IPS-15b (cell line): ENCODE results near the gene AP1G2.
"Not testable (repeated sequence)": the region's sequence is repeated elsewhere in the genome, so short reads cannot be mapped to it uniquely, and the experiment has no call there.

Source experiments
- H3K27me3 ChIP-seq: one replicate; pipeline ENCODE4 v1.6.1; 2013; ENCODE audit warnings: low read length; ENCODE audit not compliant: control insufficient read depth, insufficient read depth
- H3K36me3 ChIP-seq: one replicate; pipeline ENCODE4 v1.6.1; 2013; ENCODE audit warnings: low read length; ENCODE audit not compliant: control insufficient read depth, insufficient read depth
- H3K4me1 ChIP-seq: one replicate; pipeline ENCODE4 v1.6.1; 2013; ENCODE audit warnings: mild to moderate bottlenecking, low read length; ENCODE audit not compliant: control insufficient read depth, insufficient read depth
- H3K4me3 ChIP-seq: one replicate; pipeline ENCODE4 v1.5.1; 2013; ENCODE audit warnings: low read depth, low read length
- H3K9ac ChIP-seq: one replicate; pipeline ENCODE4 v1.6.1; 2013; ENCODE audit warnings: low read depth, mild to moderate bottlenecking, low read length
- H3K9me3 ChIP-seq: one replicate; pipeline ENCODE4 v1.6.1; 2013; ENCODE audit warnings: mild to moderate bottlenecking, low read length; ENCODE audit not compliant: control insufficient read depth, insufficient read depth

Gene AP1G2

GRCh38 chr14:23608454-23608853 lies 40.9 kb upstream of the AP1G2 start:
- H3K27me3 ChIP-seq = peaks cover 2% of the 10 kb centered on the region
- no peak overlapping the region for H3K4me3 ChIP-seq
- H3K4me1 ChIP-seq = no peaks in the 10 kb centered on the region
- no peaks in the 10 kb centered on the region for H3K36me3 ChIP-seq
- no peak overlapping the region for H3K9ac ChIP-seq
- no peaks in the 10 kb centered on the region for H3K9me3 ChIP-seq

- Histone ChIP-seq H3K9me3 (no peaks in the 10 kb centered on the region), H3K4me1 (no peaks in the 10 kb centered on the region), H3K4me3 (no peak overlapping the region), H3K36me3 (no peaks in the 10 kb centered on the region), H3K9ac (no peak overlapping the region), H3K27me3 (no peaks in the 10 kb centered on the region)
Observed at GRCh38 chr14:23605931-23606585, 38.5 kb upstream of the AP1G2 start.

- Histone ChIP-seq H3K4me1 (no peaks in the 10 kb centered on the region), H3K36me3 (no peaks in the 10 kb centered on the region), H3K27me3 (no peaks in the 10 kb centered on the region), H3K9me3 (no peaks in the 10 kb centered on the region), H3K4me3 (no peak overlapping the region), H3K9ac (no peak overlapping the region)
Observed at GRCh38 chr14:23604675-23605170, 37.1 kb upstream of the AP1G2 start.

- Histone ChIP-seq H3K9me3 (no peaks in the 10 kb centered on the region), H3K4me3 (no peak overlapping the region), H3K36me3 (no peaks in the 10 kb centered on the region), H3K9ac (no peak overlapping the region), H3K27me3 (no peaks in the 10 kb centered on the region), H3K4me1 (no peaks in the 10 kb centered on the region)
Observed at GRCh38 chr14:23604148-23604547, 36.6 kb upstream of the AP1G2 start.

GRCh38 chr14:23603103-23603502 lies 35.5 kb upstream of the AP1G2 start:
- no peaks in the 10 kb centered on the region for H3K4me1 ChIP-seq
- H3K36me3 ChIP-seq = no peaks in the 10 kb centered on the region
- no peaks in the 10 kb centered on the region for H3K9me3 ChIP-seq
- H3K4me3 ChIP-seq = no peak overlapping the region
- H3K27me3 ChIP-seq = no peaks in the 10 kb centered on the region
- H3K9ac ChIP-seq = no peak overlapping the region

- no peaks in the 10 kb centered on the region for H3K36me3 ChIP-seq
- no peaks in the 10 kb centered on the region for H3K27me3 ChIP-seq
- H3K4me1 ChIP-seq = no peaks in the 10 kb centered on the region
- H3K9me3 ChIP-seq = no peaks in the 10 kb centered on the region
- no peak overlapping the region for H3K4me3 ChIP-seq
- H3K9ac ChIP-seq = no peak overlapping the region
Observed at GRCh38 chr14:23602181-23603095, 34.8 kb upstream of the AP1G2 start.

GRCh38 chr14:23601845-23602180 lies 34.2 kb upstream of the AP1G2 start:
- Histone ChIP-seq H3K36me3 (no peaks in the 10 kb centered on the region), H3K9ac (no peak overlapping the region), H3K4me1 (no peaks in the 10 kb centered on the region)

GRCh38 chr14:23601424-23601823 lies 33.8 kb upstream of the AP1G2 start:
- Histone ChIP-seq H3K4me1 (no peaks in the 10 kb centered on the region), H3K27me3 (no peaks in the 10 kb centered on the region), H3K4me3 (no peak overlapping the region), H3K9me3 (no peaks in the 10 kb centered on the region), H3K9ac (no peak overlapping the region), H3K36me3 (no peaks in the 10 kb centered on the region)

More at GRCh38 chr14:23601845-23602180, 34.2 kb upstream of the AP1G2 start:
- Histone ChIP-seq H3K9me3 (no peaks in the 10 kb centered on the region), H3K27me3 (no peaks in the 10 kb centered on the region), H3K4me3 (no peak overlapping the region)

GRCh38 chr14:23600806-23601205 lies 33.2 kb upstream of the AP1G2 start:
- Histone ChIP-seq H3K9ac (no peak overlapping the region), H3K36me3 (no peaks in the 10 kb centered on the region), H3K4me1 (no peaks in the 10 kb centered on the region), H3K9me3 (no peaks in the 10 kb centered on the region), H3K4me3 (no peak overlapping the region), H3K27me3 (no peaks in the 10 kb centered on the region)

GRCh38 chr14:23600322-23600707 lies 32.7 kb upstream of the AP1G2 start:
- H3K4me3 ChIP-seq = no peak overlapping the region
- H3K27me3 ChIP-seq = no peaks in the 10 kb centered on the region
- H3K9me3 ChIP-seq = no peaks in the 10 kb centered on the region
- no peaks in the 10 kb centered on the region for H3K36me3 ChIP-seq
- no peaks in the 10 kb centered on the region for H3K4me1 ChIP-seq
- H3K9ac ChIP-seq = no peak overlapping the region

- H3K9ac ChIP-seq, H3K36me3 ChIP-seq, H3K4me3 ChIP-seq, H3K27me3 ChIP-seq, H3K9me3 ChIP-seq, H3K4me1 ChIP-seq: not testable (repeated sequence)
Observed at GRCh38 chr14:23594191-23594590, 26.6 kb upstream of the AP1G2 start.

- Histone ChIP-seq H3K27me3 (no peaks in the 10 kb centered on the region), H3K9me3 (no peaks in the 10 kb centered on the region), H3K9ac (no peak overlapping the region), H3K4me1 (peaks cover 2% of the 10 kb centered on the region), H3K4me3 (no peak overlapping the region), H3K36me3 (no peaks in the 10 kb centered on the region)
Observed at GRCh38 chr14:23590198-23590597, 22.6 kb upstream of the AP1G2 start.
